Femur (tissue), 1 donor: ENCODE measurements around the gene MGLL.
"Not testable (repeated sequence)": the region's sequence is repeated elsewhere in the genome, so short reads cannot be mapped to it uniquely, and the experiment has no call there.

Source experiments
- DNase-seq: peaks from one replicate; pipeline ENCODE4 v3.0.0-alpha.2; 2017

MGLL gene

DNA sequence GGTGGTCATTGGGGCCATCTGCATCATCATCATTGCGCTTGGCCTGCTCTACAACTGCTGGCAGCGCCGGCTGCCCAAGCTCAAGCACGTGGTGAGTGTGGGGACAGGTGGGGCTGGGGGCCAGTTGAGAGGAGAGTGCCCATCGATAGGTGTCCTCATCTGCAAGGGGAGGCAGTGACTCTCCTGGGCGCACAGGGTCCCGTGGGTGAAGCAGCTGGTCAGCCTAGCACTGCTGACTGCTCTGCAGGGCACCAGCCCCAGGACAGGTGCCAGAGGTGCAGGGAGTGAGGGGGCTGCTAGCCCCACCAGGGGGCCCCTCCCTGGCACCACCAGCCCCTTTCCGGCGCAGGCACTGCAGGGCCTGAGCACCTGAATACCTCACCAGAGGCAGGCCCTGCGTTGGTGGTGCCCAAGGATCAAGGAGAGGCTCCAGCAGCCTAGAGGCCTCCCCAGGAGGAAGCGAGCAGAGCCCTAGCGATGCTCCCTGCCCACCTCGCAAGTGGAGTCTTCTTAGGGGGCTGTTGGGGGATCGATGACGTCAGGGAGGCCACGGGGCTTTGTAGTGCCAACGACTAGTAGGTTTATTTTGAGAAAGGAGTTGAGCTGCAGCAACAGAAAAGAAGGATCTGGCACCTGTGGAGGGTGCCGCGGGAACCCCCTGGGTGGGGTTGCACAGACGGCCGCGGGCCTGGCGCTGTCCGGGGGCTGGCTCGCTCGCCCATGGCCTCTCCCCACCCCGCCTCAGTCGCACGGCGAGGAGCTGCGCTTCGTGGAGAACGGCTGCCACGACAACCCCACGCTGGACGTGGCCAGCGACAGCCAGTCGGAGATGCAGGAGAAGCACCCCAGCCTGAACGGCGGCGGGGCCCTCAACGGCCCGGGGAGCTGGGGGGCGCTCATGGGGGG, 150.5 kb downstream of the MGLL start:
- peak; percentile 48 for DNase-seq

DNA sequence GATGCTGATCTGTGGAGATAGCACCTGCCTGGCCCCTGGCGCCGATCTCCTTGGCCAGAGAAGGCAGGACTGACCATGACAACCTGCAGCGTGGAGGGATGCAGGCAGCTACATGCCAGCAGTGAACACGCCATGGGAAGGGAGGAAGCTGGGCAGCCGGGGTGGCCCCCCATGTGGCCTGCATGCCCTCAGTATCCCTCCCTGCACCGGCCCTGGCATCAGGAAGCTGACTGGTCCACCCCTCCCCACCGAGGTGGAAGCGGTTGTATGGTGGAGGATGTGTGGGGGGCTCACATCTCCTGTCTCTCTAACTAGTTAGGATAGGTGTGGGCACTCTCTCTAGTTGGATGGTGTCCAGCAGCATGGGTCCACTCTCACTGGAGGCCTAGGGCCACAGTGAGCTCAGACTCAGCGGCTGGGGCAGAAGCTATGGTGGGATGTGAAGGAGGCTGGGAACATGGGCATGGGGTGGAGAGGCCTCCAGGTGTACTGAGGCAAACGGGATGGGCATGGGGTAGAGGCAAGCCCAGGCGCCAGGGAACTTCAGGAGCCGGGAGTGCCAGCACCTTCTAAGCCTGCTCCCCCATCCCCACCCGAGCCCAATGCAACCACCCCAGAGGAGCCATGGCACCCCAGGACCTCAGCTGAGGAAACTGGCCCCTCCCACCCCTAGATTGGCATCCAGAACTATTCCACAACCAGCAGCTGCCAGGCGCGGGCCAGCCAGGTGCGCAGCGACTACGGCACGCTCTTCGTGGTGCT, 151.4 kb downstream of the MGLL start:
- DNase-seq, result no peak

DNA sequence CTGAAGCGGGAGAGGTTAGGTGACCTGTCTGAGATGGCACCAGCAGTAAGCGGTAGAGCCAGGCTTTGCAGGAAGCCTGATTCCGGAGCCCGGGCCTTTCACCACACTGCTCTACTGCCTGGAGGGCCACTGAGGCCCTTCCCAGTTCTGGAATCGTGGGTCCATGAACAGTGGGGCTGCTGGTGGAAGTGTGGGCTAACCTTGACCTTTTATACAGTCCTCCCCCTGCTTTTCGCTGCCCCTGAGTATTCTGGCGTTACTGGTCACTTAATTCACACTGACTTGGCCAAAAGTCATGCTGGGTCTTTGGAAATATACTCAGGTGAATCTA, 152.1 kb downstream of the MGLL start:
- DNase-seq, result no peak

DNA sequence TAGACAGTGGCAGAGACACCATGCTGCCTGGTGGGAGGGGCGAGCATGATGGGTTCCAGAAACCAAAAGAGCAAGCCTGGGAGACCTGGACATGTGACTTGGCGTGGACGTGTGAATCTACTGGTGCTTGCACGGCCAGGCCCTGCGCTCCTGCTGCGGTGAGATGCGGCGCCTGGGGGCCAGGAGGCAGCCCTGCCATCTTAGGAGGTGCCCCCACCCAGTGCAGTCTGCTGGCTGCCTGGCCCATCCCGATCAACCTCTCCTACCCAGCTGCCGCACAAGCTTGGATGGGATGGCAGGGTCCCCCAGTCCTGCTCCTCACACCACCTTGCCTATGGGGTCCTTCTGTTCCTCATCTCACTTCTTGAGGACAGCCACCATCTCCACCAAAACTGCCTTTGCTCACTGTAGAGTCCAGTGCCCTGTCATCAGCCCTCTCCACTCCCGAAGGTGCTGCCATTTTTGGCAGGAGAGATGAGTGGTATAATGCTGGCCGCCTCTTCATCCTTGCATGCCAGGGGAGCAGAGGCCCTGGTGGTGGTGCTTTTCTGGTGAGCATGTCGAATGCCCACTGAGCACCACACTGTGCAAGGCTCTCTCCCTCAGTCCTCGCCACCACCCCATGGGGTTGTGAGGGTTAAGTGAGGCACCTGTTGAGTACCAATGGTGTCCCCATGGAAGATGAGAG, 152.6 kb downstream of the MGLL start:
- DNase-seq, result no peak

DNA sequence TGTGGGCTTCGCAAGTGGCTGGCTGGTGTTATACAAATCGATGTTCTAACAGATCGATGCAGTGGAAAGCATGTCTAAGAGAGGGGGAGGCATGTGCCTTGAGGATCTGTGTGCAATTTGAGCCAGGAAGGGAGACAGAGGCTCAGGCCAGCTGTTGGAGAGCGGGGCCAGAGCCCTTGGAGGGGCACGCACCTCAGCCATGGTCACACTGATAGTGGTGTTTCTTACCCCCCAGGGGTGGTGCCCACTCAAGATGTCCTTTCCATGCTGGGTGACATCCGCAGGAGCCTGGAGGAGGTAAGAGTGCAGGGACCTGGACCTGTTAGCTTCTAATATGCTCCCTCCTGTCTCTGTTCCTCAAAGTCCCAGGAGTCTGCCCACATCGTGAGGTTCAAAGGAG, 153.4 kb downstream of the MGLL start:
- no peak for DNase-seq

DNA sequence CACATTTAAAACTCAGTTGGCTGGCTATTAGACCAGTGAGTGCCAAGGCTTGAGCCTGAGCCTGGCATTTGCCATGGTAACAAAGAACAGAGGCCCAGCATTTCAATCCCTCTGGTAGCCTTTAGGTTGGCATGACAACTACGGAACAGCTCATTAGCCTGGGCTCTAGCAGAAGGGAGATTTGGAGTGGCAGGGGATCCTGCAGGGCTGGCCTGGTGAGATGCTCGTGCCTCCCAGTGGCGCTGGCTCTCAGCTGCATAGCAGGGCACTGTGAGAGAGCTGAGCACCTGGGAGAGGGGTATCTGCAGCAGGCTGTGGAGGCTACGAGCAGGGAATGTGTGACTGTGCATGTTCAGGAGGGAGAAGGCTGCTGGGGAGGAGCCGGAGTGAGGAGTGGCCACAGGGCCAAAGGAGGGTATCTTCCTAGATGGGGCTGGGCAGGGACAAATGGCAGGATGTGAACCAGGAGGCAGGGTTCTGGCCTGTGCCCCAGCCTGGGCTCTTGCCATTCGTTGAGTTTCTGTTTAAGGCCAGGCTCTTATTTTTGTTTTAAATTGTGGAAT, 155.1 kb downstream of the MGLL start:
- no peak for DNase-seq

DNA sequence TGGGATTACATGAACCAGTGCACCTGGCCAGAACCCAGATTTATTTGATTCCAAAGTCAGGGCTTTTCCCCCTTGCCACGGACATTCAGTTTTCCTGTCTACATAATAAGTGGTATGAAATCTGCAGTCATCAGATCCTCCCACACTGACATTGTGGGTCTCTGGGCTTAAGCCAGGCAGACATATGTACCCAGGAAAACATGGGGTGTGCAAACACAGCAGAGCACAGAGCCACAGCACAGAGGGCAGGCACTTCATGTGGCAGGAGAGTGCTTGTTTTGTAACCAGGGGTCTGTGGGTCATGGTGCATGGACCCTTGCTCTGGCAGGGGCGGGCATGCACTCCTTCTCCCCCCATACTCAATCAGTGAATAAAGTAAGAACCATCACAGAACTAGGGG, 155.6 kb downstream of the MGLL start:
- DNase-seq, result no peak

DNA sequence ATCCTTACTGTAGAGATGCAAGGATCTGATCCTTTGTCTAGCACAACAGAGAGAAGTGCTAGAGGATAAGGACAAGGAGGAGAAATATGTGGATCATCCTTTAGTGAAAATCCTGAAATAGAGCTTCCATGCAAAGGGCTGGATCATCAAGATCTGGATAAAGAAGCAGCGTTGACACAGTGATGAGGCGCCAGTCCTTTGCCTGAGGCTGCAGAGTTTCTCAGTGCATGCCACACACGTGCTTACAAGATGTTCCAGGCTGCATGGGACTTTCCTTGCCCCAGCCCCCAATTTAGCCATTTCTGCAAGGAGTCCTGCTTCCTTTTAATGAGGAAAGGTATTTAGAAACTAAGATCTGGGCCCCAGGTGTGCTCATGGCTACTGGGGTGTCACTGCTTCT, 156.7 kb downstream of the MGLL start:
- no peak for DNase-seq

DNA sequence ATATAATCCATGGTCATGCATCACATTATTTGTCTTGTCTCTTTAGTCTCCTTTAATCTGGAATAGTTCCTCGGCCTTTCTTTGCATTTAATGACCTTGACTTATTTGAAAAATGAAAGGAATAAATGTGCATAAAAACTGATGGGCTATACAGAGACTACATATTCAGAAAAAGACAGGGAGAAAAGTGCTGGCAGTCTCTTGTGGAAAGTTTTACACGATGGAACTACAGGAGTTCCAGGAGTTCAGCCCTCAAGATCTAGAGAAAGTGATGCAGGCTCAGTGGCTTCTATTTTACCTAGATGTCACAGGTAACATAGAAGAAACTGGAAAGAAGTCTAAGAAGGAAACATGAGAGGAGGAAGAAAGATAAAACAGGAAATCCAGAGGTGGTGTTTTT, 157.2 kb downstream of the MGLL start:
- no peak for DNase-seq

DNA sequence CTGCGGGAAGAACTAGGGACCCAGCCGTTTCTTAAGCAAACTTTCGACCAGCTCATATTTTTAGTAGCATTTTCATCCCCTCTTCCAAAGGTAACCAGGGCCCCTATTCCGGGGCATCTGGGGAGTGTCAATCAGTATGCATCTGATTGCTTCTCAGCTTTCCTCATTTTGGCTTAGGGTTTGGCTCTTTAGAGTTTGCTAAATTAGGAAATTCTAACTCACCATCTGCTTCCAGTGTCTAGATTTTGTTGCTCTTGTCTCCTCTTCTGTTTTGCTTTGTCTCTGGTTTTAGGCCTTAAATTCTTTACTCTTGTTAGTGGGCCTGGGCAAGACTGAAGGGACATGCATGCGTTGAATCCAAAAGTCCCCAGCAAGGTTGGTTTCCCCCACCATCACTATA, 159.2 kb downstream of the MGLL start:
- DNase-seq, result no peak

DNA sequence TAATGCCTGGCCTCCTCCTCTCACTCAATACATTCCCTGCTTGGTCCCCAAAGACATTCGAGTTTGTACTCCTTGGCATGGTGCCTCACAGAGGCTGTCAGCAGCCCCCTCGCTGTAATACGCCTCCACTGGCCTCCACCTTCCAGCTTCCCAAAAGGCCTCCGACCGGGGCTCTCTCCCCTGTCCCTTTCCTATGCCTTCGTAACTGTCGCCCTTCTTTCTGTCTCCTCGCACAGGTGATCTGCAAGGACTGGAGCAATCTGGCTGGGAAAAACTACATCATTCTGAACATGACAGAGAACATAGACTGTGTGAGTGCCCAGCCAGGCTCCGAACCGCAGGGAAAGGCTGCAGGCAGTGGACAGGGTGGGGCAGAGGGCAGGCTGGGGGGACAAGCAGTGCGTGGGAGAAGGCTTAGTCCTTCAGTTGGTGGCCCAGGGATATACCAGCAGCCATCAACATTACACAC, 160.3 kb downstream of the MGLL start:
- DNase-seq, result no peak

DNA sequence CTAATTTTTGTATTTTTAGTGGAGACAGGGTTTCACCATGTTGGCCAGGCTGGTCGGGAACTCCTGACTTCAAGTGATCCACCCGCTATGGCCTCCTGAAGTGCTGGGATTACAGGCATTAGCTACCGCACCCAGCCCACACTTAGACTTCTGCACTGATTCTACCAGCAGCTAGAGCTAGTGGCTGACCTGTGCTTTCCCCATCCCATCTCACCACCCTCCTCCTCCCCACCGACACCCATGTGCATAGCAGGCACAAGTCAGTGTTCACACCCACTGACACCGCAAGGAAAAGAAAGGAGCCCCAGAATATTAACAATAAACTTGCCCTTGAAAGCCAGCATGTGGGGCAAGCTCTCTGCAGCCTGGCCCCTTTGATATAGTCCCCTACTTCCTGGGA, 160.7 kb downstream of the MGLL start:
- no peak for DNase-seq

DNA sequence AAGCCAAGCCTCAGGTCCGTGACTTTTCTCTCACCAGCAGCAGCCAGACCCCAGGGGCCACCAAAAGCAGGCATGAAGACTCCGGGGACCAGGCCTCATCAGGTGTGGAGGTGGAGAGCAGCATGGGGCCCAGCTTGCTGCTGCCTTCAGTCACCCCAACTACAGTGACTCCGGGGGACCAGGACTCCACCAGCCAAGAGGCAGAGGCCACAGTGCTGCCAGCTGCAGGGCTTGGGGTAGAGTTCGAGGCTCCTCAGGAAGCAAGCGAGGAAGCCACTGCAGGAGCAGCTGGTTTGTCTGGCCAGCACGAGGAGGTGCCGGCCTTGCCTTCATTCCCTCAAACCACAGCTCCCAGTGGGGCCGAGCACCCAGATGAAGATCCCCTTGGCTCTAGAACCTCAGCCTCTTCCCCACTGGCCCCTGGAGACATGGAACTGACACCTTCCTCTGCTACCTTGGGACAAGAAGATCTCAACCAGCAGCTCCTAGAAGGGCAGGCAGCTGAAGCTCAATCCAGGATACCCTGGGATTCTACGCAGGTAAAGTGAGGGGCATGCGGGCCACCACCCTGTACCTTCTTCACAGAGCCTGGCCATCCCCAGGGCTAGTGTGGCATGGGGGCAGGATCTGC, 161.6 kb downstream of the MGLL start:
- no peak for DNase-seq

DNA sequence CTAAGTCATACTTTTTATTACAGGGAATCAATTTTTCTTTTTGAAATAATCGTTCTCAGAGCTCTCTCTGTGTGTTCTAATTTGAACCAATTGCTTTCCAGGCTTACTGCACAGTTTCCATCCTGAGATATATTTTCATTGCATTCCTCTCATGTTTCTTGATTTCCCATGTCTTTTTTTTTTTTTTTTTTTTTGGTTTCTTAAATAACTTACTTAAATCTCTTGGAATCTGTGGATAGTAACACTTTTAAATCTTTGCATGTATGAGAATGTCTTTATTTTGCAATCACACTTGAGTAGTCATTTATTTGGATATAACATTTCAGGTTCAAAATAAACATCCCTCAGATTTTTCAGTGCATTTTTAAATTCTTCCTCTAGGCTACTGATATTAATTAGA, 164.1 kb downstream of the MGLL start:
- no peak for DNase-seq

DNA sequence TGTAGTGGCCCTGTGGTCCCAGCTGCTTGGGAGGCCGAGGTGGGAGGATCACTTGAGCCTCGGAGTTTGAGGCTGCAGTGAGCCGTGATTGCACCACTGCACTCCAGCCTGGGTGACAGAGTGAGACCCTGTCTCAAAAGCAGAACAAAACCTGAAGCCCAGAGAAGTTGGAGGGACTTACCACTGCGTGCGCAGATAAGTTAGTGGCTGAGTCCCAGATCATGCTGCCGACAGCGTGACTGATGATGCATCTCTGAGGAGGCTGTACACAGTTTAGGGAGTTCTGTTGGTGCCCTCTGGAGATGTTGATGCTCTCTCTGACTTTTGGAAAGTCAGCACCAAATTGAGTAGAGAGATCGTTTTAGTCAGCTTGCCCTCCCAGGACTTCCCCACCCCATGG, 165.4 kb downstream of the MGLL start:
- DNase-seq, result no peak

DNA sequence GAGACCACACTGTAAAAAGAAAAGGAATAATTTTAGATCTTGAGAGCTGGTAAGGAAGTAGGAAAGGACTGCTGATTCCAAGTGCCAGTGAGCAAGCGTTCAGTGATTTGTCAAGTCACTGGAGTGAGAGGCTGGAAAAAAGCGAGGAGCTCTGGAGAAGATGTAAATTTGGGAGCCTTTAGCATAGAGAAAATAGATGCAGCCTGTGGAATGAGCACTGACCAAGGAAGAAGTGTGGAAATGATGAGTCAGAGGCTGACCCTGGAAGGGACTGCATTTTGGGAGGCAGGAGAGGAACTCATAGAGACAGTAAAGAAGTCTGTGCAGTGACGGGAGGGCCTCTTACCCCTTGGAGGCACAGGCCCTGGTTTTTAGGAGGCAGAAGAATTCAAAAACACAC, 166.7 kb downstream of the MGLL start:
- no peak for DNase-seq

DNA sequence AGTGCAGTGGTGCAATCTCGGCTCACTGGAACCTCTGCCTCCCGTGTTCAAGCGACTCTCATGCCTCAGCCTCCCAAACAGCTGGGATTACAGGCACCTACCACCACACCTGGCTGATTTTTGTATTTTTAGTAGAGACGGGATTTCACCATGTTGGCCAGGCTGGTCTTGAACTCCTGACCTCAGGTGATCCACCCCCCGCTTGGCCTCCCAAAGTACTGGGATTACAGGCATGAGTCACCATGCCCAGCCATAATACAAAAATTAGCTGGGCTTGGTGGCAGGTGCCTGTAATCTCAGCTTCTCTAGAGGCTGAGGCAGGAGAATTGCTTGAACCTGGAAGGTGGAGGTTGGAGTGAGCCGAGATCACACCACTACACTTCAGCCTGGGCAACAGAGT, 167.3 kb downstream of the MGLL start:
- DNase-seq, result not testable (repeated sequence)

DNA sequence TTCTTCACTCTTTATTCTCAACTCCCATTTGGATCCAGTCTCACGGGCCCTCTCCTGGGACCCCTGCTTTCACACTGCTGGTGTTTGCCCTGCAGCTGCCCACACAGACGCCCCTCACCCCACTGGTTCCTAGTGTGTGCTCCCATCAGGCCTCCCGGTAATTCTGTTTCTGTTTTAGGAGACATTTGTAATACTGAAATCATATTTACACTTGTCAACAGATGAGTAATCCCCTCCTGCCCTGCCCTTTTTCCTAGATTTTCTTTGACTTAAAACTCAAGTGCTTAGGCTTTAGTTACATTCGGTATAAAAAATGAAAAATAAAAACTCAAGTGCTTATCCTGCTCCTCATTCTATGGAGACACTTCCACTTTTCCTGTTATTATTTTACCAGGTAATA, 167.9 kb downstream of the MGLL start:
- no peak for DNase-seq

DNA sequence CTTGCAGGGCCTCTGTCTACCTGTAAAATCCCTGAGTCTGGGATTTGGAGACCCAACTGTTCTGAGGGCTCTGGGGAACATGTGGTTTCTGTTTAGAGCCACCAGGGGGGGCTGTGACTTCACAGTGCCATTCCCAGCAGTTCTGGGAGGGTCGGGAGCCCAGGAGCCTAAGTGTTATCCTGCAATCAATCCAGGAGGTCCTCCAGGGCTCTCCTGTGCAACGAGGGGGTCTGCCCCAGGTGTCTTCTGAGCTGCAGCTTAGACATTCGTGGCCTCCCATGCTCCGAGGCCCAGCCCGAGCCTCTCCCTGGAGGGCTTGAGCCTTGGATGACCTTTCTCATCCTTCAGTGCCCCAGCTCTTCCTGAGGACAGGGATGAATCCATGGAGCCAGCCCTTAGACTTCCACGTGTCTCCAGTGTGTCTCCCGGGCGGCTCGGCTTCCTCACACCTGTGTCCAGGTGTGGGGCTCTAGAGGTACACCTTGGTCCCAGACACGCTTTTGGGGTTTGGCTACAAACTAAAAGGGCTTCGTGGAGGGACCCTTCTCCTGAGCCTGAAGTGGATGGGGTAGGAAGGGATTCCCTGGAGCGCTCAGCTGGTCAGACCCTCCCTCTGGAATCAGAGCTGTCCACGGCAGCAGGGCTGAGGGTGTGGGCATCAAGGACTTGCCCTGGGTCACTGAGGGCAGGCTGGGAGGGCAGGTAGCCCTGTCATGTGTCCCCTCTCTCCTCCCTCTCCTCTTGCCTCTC, 169.9 kb downstream of the MGLL start:
- DNase-seq, result peak; percentile 65

DNA sequence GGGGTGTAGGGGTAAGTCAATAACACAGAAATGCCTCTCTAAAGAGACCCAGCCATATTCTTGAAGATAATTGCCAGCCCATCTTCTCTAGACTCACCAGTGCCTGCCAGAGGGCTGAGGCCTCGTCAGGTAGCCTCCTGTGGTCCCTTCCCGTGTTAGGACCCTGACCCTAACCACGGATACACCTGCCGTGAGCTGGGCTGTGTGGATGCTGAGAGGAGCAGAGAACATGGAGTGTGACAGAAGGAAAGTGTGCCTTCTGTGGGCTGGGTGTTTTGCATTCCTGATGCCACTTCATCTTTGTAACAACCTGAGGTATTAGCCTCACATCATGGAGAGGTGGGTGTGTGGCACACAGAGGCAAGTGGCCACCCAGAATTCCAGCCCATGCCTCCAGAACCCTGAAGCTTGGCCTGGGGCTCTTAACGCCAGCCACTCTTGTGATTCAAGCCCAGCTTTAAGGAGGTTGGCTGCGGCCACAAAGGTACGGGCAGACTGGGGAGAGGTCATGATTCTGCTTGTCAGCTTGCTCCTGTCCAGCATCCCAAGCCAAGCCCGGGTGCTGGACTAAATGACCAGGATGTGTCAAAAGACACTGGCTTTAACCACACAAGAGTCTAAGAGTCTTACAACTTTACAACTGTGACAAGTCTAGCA, 170.7 kb downstream of the MGLL start:
- DNase-seq, result no peak

DNA sequence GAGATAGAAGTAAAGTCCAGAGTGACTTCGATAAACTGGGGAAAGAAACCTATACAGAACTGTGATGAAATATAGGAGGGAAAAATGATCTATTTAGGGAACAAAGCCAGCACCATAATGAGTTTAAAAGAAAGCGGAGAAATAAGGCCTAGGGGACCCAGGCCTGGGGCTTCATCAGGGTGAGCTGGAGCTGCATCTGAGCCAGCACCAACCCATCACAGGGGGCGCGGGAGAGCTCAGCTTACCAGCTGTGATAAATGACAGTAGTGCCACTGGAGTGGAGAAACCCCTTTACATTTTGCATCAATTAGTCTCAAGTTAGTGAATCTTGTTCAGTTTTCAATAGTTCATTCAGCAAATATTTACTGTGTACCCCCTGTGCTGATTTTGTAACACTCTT, 172.1 kb downstream of the MGLL start:
- DNase-seq, result no peak

DNA sequence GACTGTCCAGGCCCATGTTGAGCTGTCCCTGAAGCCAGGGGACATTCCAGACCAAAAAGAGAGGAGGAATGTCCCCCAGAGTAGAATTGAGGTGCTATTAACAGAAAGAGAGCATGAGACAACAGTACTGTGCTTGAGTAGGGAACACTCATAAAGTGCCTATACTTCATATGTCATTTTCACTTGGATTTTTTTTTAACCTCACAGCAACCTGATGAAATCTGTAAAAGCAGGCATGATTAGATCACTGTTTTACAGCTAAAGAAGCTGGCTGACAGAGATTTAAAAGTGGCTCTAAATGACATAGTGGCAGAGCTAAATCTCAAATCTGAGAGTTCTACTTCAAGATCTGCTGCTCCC, 174.5 kb downstream of the MGLL start:
- no peak for DNase-seq
